Kidney epithelial cell (primary cell): ENCODE data around the gene G2E3. TPM values are rescaled to one million over a fixed set of nuclear protein-coding genes. Genes with fewer than 3 reads are reported as not detected.
"Not testable (repeated sequence)": the region's sequence is repeated elsewhere in the genome, so short reads cannot be mapped to it uniquely, and the experiment has no call there.

Source experiments
- DNase-seq: peaks from one replicate; pipeline ENCODE4 v3.0.0-alpha.2; 2010; ENCODE audit warnings: low read depth
- H3K27me3 ChIP-seq: 2 replicates; pipeline ENCODE4 v1.6.0; 2011; ENCODE audit warnings: low read length; ENCODE audit not compliant: control insufficient read depth, insufficient read depth
- H3K36me3 ChIP-seq: 2 replicates; pipeline ENCODE4 v1.5.1; 2011; ENCODE audit warnings: low read length; ENCODE audit not compliant: control insufficient read depth, insufficient read depth
- H3K4me3 ChIP-seq: 2 replicates; pipeline ENCODE4 v1.5.1; 2011; ENCODE audit warnings: low read depth, mild to moderate bottlenecking, control low read depth, low read length
- CTCF ChIP-seq: IDR thresholded peaks from 2 replicates; pipeline ENCODE4 v1.5.1; 2011; ENCODE audit warnings: mild to moderate bottlenecking, moderate library complexity, low read length, control low read depth, inconsistent platforms; ENCODE audit not compliant: insufficient read depth, poor library complexity, severe bottlenecking
- total RNA-seq: library from RNA; depleted of rRNA; stranded (reverse); fragments of >200 nt; gene quantifications from 2 replicates; pipeline ENCODE4 v1.2.3, GENCODE V29; 2015

Gene G2E3
- total RNA-seq, 1 donor from 2014 or later = 8.7 TPM

- H3K4me3 ChIP-seq = no peak overlapping the region
- TF ChIP-seq CTCF = no peak
- no peak for DNase-seq
- H3K36me3 ChIP-seq = no peaks in the 10 kb centered on the region
- no peaks in the 10 kb centered on the region for H3K27me3 ChIP-seq
Measured at GRCh38 chr14:30641207-30641606, 82.2 kb downstream of the G2E3 start.

GRCh38 chr14:30644462-30644861 lies 85.5 kb downstream of the G2E3 start:
- H3K4me3 ChIP-seq, DNase-seq, H3K36me3 ChIP-seq, H3K27me3 ChIP-seq: not testable (repeated sequence)

DNA sequence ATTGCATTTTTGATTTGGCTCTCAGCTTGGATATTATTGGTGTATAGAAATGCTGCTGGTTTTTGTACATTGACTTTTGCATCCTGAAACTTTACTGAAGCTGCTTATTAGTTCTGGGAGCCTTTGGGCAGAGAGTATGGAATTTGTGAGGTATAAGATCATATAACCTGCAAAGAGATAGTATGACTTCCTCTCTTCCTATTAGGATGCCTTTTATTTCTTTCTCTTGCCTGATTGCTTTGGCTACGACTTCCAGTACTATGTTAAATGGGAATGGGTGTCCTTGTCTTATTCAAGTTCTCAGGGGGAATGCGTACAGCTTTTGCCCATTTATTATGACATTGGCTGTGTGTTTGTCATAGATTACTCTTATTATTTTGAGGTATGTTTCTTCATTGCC lies 86.6 kb downstream of the G2E3 start:
- Histone ChIP-seq H3K27me3 (no peaks in the 10 kb centered on the region), H3K4me3 (no peak overlapping the region), H3K36me3 (no peaks in the 10 kb centered on the region)
- no peak for DNase-seq
- no peak for TF ChIP-seq CTCF

- Histone ChIP-seq H3K36me3 (no peaks in the 10 kb centered on the region), H3K4me3 (no peak overlapping the region), H3K27me3 (no peaks in the 10 kb centered on the region)
- no peak for DNase-seq
- TF ChIP-seq CTCF = no peak
Measured at GRCh38 chr14:30648471-30648870, 89.5 kb downstream of the G2E3 start.

DNA sequence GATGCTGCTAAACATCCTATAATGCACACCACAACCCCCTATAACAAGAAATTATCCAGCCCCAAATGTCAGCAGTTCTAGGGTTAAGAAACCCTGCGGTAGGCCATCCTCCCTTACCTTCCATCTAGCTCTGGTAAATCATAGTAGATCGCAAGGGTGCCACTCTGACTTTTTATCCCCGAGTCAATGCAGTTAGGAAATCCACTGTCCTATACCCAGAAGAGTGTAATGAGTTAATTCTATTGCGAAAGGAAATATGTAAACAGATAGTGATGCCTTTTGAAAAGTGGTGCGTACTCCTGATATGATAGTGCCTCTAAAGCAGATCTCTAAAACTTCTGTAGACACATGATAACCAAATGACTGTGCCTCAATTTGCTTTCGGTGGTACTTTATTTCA lies 93.0 kb downstream of the G2E3 start:
- TF ChIP-seq CTCF = no peak
- H3K4me3 ChIP-seq = no peak overlapping the region
- no peaks in the 10 kb centered on the region for H3K36me3 ChIP-seq
- no peak for DNase-seq
- no peaks in the 10 kb centered on the region for H3K27me3 ChIP-seq

GRCh38 chr14:30655124-30655523 lies 96.2 kb downstream of the G2E3 start:
- no peak for DNase-seq

More at GRCh38 chr14:30655124-30655523, 96.2 kb downstream of the G2E3 start:
- H3K36me3 ChIP-seq = no peaks in the 10 kb centered on the region
- H3K4me3 ChIP-seq = no peak overlapping the region
- H3K27me3 ChIP-seq = no peaks in the 10 kb centered on the region
- no peak for TF ChIP-seq CTCF
